ENCODE data around the gene ADGRG4.

The ADGRG4 gene

GRCh38 chrX:136457303-136457917 is 156.6 kb downstream of the ADGRG4 start:
- in situ Hi-C loops (cut with MboI; ENCODE audit: low sequenced_read_pairs): no loop called here

GRCh38 chrX:136464589-136464988 is 163.8 kb downstream of the ADGRG4 start:
- in situ Hi-C loops (cut with MboI; ENCODE audit: low sequenced_read_pairs): no loop called here

All from hTERT RPE-1 (cell line).